ENCODE measurements around the gene SLC39A13. TPM values are rescaled to one million over a fixed set of nuclear protein-coding genes. Genes with fewer than 3 reads are reported as not detected.

Gene SLC39A13
- total and polyA plus RNA-seq, 2 of the 13 experiments (the other 11 are each of a cell fraction or from before 2014, with no cell fraction given), result 15.3 to 30.5 TPM

- TF ChIP-seq RERE (CRISPR knock-in tag; IDR thresholded peaks at IDR 0.05; ENCODE audit: low read depth) (no peak), NR0B2 (CRISPR knock-in tag; IDR thresholded peaks at IDR 0.05) (no peak), CHD4 (IDR thresholded peaks at IDR 0.05; ENCODE audit: borderline replicate concordance, low read length) (peak; percentile 37; the same call in 1 of the 2 replicates), ZNF12 (CRISPR knock-in tag; IDR thresholded peaks at IDR 0.05) (peak; percentile 76), ZBTB38 (CRISPR knock-in tag; IDR thresholded peaks at IDR 0.05) (no peak), ZNF607 (CRISPR knock-in tag; IDR thresholded peaks at IDR 0.05; ENCODE audit: borderline replicate concordance) (no peak), HMGXB4 (CRISPR knock-in tag; IDR thresholded peaks at IDR 0.05; ENCODE audit: borderline replicate concordance in 1 of 2, low read depth in 1 of 2) (0 out of 4 replicates have a peak, but pooled peaks of 1 of the 2 experiments have one; percentile 4), ZNF567 (CRISPR knock-in tag; IDR thresholded peaks at IDR 0.05; ENCODE audit: borderline replicate concordance) (no peak), NFKB2 (CRISPR knock-in tag; IDR thresholded peaks at IDR 0.05; ENCODE audit: borderline replicate concordance) (no peak), FOXK2 (IDR thresholded peaks at IDR 0.05) (no peak), SMAD3 (CRISPR knock-in tag; IDR thresholded peaks at IDR 0.05) (0 out of 2 replicates have a peak, but pooled peaks have one; percentile 7), FOXP1 (IDR thresholded peaks at IDR 0.05) (no peak), FOXP1 (CRISPR knock-in tag; IDR thresholded peaks at IDR 0.05) (0 out of 2 replicates have a peak, but pooled peaks have one; percentile 30), MXI1 (IDR thresholded peaks at IDR 0.05; ENCODE audit: borderline replicate concordance, low read depth, low read length) (no peak), KDM3A (CRISPR knock-in tag; IDR thresholded peaks at IDR 0.05; ENCODE audit: low read depth) (no peak), ZNF564 (CRISPR knock-in tag; IDR thresholded peaks at IDR 0.05) (peak; percentile 100), SIX1 (CRISPR knock-in tag; IDR thresholded peaks at IDR 0.05; ENCODE audit: borderline replicate concordance) (no peak), POLR2AphosphoS5 (IDR thresholded peaks at IDR 0.05; ENCODE audit: low read depth, low read length) (no peak), NKX3-1 (CRISPR knock-in tag; IDR thresholded peaks at IDR 0.05) (no peak)
Observed at GRCh38 chr11:47437218-47437745, 28.9 kb downstream of the SLC39A13 start (continued).
